Endothelial cell (in vitro differentiated cells): ENCODE measurements around the gene MAP2K7. TPM values are rescaled to one million over a fixed set of nuclear protein-coding genes. Genes with fewer than 3 reads are reported as not detected.

Source experiments
- DNase-seq: peaks from one replicate; pipeline ENCODE4 v3.0.0; 2021; ENCODE audit warnings: low spot score
- H3K27ac Mint-ChIP-seq: one replicate; pipeline ENCODE4 v1.8.0; 2021; ENCODE audit warnings: mixed read lengths, inconsistent platforms; ENCODE audit not compliant: unreplicated experiment
- H3K27me3 Mint-ChIP-seq: one replicate; pipeline ENCODE4 v1.8.0; 2021; ENCODE audit warnings: mild to moderate bottlenecking, moderate library complexity, mixed read lengths, inconsistent platforms; ENCODE audit not compliant: unreplicated experiment
- H3K36me3 Mint-ChIP-seq: one replicate; pipeline ENCODE4 v1.8.0; 2021; ENCODE audit warnings: mild to moderate bottlenecking, low read depth, mixed read lengths, inconsistent platforms; ENCODE audit not compliant: unreplicated experiment
- H3K4me1 Mint-ChIP-seq: one replicate; pipeline ENCODE4 v1.8.0; 2021; ENCODE audit warnings: mild to moderate bottlenecking, mixed read lengths, inconsistent platforms; ENCODE audit not compliant: unreplicated experiment
- H3K4me3 Mint-ChIP-seq: one replicate; pipeline ENCODE4 v1.8.0; 2021; ENCODE audit warnings: mild to moderate bottlenecking, mixed read lengths, inconsistent platforms; ENCODE audit not compliant: unreplicated experiment
- H3K9me3 Mint-ChIP-seq: one replicate; pipeline ENCODE4 v1.8.0; 2021; ENCODE audit warnings: mixed read lengths, inconsistent platforms; ENCODE audit not compliant: unreplicated experiment
- total RNA-seq: library from RNA; stranded (reverse); fragmentation: NEBNext Ultra II Directional; extraction: Animal tissue kit (Norgen Biotek cat#: 25700); gene quantifications from one replicate; pipeline ENCODE4 v1.2.1, GENCODE V29; 2021; ENCODE audit not compliant: unreplicated experiment
- TF ChIP-seq, protein P1 (sequence below): fragments of 200-600 bp; sonication (generic); IDR thresholded peaks from one replicate; pipeline ENCODE4 v1.5.0; 2021; ENCODE audit warnings: antibody characterized with exemption; ENCODE audit not compliant: unreplicated experiment

The MAP2K7 gene
- total RNA-seq, 1 donor from 2014 or later = 31.1 TPM

DNA sequence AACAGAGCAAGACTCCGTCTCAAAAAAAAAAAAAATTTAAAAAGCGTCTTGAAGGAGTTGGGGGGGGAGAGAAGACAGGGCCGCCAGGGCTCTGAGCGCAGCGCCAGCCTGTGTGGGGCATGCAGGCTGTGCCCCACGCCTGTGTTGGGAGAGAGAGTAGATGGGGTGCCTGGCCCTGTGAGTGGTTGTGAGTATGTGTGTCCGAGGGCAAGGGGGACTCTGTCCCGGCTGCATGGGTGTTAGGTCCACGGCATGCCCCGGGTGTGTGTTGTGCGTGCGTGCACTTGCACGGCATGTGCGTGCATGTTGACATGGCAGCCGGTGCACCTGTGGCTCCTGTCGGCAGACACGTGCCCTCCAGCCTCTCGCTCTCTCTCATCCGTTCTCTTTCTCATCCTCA lies 3.4 kb downstream of the MAP2K7 start:
- TF ChIP-seq, protein P1, sequence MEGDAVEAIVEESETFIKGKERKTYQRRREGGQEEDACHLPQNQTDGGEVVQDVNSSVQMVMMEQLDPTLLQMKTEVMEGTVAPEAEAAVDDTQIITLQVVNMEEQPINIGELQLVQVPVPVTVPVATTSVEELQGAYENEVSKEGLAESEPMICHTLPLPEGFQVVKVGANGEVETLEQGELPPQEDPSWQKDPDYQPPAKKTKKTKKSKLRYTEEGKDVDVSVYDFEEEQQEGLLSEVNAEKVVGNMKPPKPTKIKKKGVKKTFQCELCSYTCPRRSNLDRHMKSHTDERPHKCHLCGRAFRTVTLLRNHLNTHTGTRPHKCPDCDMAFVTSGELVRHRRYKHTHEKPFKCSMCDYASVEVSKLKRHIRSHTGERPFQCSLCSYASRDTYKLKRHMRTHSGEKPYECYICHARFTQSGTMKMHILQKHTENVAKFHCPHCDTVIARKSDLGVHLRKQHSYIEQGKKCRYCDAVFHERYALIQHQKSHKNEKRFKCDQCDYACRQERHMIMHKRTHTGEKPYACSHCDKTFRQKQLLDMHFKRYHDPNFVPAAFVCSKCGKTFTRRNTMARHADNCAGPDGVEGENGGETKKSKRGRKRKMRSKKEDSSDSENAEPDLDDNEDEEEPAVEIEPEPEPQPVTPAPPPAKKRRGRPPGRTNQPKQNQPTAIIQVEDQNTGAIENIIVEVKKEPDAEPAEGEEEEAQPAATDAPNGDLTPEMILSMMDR = no peak
- DNase-seq = no peak
- Mint-ChIP-seq H3K4me1 (peaks cover 12% of the 10 kb centered on the region), H3K27me3 (peaks cover 11% of the 10 kb centered on the region), H3K9me3 (no peaks in the 10 kb centered on the region), H3K27ac (no peak overlapping the region), H3K4me3 (no peak overlapping the region), H3K36me3 (peaks cover 9% of the 10 kb centered on the region)

DNA sequence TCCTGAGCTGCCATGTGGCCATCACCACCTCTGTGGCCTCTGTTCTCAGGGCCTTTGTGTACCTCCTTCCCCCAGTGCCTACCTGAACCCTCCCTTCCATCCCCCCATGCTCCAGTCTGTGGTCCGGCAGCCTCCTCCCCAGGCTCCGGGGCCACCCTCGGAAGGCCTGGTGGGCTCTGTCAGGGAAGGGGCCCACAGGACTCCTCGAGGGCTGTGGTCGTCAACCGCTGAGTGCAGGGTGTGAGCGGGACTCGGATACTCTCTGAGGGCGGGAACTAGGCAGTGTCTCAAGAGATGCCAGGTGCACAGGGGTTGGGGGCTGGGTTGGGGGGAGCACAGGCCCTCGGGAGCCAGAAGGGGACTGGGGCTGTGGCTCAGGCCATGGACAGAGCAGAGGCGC lies 3.9 kb downstream of the MAP2K7 start:
- DNase-seq = no peak
- no peak overlapping the region for H3K4me3 Mint-ChIP-seq
- peaks cover 12% of the 10 kb centered on the region for H3K4me1 Mint-ChIP-seq
- H3K27me3 Mint-ChIP-seq = peaks cover 11% of the 10 kb centered on the region
- H3K9me3 Mint-ChIP-seq = no peaks in the 10 kb centered on the region
- peaks cover 9% of the 10 kb centered on the region for H3K36me3 Mint-ChIP-seq
- TF ChIP-seq, protein P1 = no peak
- H3K27ac Mint-ChIP-seq = no peak overlapping the region

DNA sequence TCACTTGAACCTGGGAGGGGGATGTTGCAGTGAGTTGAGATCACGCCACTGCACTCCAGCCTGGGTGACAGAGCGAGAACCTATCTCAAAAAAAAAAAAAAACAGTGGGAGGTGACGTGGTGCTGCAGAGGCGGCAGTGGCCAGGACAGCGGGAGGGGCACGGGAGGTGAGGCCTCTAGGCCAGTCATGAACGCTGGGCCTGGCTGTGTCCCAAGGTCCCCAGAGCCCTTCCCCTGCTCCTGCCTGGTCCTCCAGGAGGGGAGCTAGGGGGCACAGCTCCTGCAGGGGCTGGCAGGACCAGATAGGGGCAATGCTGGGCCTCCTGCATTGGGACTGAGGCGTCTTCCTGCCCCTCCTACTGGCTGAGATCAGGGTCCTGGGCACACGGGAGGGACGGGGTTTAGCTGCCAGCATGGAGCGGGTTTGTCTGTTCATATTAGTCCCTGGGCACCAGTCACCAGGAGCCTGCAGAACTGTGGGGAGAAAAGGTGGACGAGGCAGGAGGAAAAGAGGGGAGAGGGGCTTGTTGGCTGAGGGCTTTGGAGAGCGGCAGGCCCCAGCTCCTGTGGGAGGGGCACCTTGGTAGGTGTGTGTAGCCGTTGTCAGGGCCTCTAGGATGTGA lies 4.5 kb downstream of the MAP2K7 start:
- Mint-ChIP-seq H3K4me3 (no peak overlapping the region), H3K9me3 (no peaks in the 10 kb centered on the region)
- DNase-seq = no peak

DNA sequence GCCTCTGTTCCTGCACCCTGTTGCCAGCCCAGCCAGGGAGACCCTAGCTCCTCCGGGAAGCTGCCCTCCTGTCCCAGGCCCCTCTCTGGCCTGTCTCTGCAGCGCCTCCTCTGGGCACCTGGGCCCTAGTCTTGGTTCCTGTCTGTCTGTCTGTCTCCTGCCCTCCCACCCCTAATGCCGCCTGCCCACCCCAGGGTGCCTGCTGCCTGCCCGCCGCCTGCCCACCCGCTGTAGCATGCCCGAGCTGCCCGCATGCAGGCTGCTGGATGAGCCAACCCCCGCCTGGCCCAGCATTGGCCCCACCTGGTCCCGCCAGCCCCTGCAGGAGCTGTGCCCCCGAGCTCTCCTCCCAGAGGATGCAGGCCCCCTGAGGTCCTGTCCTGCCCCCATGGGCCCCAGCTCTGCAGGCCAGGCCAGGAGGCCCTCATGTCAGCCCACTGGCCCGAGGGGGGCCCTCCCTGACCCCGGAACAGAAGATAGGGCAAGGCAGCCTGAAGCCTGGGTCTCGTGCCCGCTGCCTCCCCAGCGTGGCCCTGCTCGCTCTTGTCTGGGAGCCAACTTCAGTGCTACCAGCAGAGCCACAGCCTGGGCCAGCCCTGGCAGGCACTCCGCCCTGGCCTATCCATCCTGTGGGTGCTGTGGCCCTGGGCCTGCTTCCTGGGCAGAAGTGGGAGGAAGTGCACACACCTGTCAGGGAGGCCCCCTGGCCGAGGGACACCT lies 5.2 kb downstream of the MAP2K7 start:
- peaks cover 16% of the 10 kb centered on the region for H3K36me3 Mint-ChIP-seq
- no peaks in the 10 kb centered on the region for H3K9me3 Mint-ChIP-seq
- DNase-seq = no peak
- no peak overlapping the region for H3K4me3 Mint-ChIP-seq
- peaks cover 5% of the 10 kb centered on the region for H3K27me3 Mint-ChIP-seq
- peaks cover 12% of the 10 kb centered on the region for H3K4me1 Mint-ChIP-seq
- no peak overlapping the region for H3K27ac Mint-ChIP-seq
- TF ChIP-seq, protein P1 = no peak

More for the DNA sequence above, 4.5 kb downstream of the MAP2K7 start:
- Mint-ChIP-seq H3K4me1 (peaks cover 12% of the 10 kb centered on the region), H3K27me3 (peaks cover 8% of the 10 kb centered on the region), H3K36me3 (peaks cover 13% of the 10 kb centered on the region), H3K27ac (no peak overlapping the region)
- TF ChIP-seq, protein P1 = no peak

DNA sequence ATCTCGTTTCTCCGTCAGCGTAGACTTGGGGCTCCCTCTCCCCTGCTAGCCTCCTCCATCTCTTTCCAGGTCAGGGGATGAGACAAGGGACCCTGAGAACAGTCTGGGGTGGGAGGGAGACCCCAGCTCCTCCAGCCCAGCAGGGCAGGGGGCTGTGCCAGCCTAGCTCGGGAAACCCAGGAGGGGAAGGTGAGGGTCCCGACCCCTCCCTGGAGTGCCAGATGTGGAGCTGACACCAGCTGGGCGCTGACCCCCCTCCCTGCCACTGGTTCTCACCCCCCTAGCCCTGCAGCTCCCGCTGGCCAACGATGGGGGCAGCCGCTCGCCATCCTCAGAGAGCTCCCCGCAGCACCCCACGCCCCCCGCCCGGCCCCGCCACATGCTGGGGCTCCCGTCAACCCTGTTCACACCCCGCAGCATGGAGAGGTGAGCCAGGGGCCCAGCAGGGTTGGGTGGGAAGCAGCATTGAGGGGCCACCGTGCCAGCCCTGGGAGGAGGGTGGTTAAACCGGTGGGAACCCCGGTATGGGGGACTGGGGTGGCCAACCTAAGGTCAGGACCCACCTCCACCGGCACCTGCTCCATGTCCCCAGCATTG lies 5.9 kb downstream of the MAP2K7 start:
- H3K27me3 Mint-ChIP-seq = peaks cover 9% of the 10 kb centered on the region
- no peak overlapping the region for H3K27ac Mint-ChIP-seq
- no peak for DNase-seq
- no peaks in the 10 kb centered on the region for H3K9me3 Mint-ChIP-seq
- H3K36me3 Mint-ChIP-seq = peaks cover 16% of the 10 kb centered on the region
- H3K4me3 Mint-ChIP-seq = no peak overlapping the region
- TF ChIP-seq, protein P1 = no peak
- peaks cover 9% of the 10 kb centered on the region for H3K4me1 Mint-ChIP-seq
